ENCODE measurements around the gene ZNF141. TPM values are rescaled to one million over a fixed set of nuclear protein-coding genes. Genes with fewer than 3 reads are reported as not detected.
A peak's percentile ranks its signal among the peaks of the same experiment; 100 is the strongest.
"Not testable (repeated sequence)": the region's sequence is repeated elsewhere in the genome, so short reads cannot be mapped to it uniquely, and the experiment has no call there.

ZNF141 gene
- total RNA-seq: 10 to 100 TPM; 17.2 to 32.2 TPM

DNA sequence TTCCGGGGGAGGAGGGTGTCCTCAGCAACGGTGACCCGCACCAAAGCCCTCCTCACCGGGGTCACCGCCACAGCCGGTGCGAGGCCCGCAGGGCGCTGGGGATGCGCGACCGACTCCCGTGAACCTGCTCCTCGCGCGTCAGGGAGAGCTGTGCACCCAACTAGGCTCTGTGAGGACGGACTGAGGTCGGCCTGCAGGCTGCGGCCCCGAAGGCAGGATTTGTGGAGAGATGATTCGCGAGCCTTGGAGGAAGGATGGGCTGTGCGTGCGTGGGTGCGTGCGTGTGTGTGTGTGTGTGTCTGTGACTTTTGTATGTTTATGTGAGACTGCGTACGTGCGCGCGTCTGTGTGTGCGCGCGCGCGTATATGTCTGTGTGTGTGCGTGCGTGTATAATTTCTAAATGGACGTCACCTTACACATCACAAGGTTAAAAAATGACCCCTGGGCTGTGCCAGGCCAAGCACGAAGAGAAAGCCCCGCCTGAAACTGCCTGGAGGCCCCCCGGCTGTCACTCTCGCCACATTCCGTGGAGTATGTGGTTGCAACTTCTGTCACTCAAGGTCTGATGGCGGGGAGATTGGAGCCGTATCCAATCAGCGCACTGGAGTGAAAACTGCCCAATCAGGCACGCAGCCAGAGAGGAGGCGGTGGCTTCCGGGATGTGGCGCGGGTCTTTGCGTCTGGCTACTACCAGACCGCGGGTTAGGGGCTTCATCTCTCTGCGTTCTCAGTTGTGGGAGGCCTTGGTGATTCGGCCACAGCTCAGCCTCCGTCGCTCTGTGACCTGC, at the start of gene ZNF141:
ZNF141 (plus strand) TSS at position 672 of the 789 bp plus-strand sequence. CDS start 170 bp downstream, outside the sequence.
- WGBS: under 1% methylated on average over 51 of the region's 59 CpGs

DNA sequence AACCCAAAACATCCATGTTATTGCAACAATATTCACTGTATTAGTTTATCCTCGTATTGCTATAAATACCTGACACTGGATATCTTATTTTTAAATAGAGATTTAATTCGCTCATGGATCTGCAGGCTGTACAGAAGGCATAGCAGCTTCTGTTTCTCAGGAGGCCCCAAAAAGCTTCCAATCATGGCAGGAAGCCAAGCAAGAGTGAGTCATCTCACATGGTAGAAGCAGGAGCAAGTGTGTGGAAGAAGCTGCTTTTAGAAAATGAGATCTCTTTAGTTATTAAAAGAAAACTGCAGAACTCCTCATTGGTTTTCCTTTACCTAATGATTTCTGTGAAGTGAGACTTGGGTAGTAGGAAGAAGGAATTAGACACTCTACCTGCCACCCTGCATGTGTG, 48.7 kb upstream of the ZNF141 start:
- TF ChIP-seq, protein P1, sequence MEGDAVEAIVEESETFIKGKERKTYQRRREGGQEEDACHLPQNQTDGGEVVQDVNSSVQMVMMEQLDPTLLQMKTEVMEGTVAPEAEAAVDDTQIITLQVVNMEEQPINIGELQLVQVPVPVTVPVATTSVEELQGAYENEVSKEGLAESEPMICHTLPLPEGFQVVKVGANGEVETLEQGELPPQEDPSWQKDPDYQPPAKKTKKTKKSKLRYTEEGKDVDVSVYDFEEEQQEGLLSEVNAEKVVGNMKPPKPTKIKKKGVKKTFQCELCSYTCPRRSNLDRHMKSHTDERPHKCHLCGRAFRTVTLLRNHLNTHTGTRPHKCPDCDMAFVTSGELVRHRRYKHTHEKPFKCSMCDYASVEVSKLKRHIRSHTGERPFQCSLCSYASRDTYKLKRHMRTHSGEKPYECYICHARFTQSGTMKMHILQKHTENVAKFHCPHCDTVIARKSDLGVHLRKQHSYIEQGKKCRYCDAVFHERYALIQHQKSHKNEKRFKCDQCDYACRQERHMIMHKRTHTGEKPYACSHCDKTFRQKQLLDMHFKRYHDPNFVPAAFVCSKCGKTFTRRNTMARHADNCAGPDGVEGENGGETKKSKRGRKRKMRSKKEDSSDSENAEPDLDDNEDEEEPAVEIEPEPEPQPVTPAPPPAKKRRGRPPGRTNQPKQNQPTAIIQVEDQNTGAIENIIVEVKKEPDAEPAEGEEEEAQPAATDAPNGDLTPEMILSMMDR (IDR thresholded peaks at IDR 0.05): no peak
- TF ChIP-seq POLR2A (IDR thresholded peaks at IDR 0.05) (no peak), POLR2AphosphoS5 (IDR thresholded peaks at IDR 0.05) (no peak)
- no peak for DNase-seq (ENCODE audit: low spot score)
- H3K9me3 ChIP-seq: no peaks in the 10 kb centered on the region
- intact Hi-C loops (cut with DNase I): no loop called here
- H3K4me1 ChIP-seq (replicated peaks): no peaks in the 10 kb centered on the region
- H3K4me3 ChIP-seq: no peak overlapping the region
- H3K27me3 ChIP-seq (replicated peaks; ENCODE audit: insufficient read depth): no peaks in the 10 kb centered on the region
- no peaks in the 10 kb centered on the region for H3K36me3 ChIP-seq
- no peak overlapping the region for H3K27ac ChIP-seq
- WGBS: 100% methylated on average over 2 of the region's 2 CpGs

More for the DNA sequence above, at the start of gene ZNF141:
- H3K4me1 ChIP-seq (replicated peaks): no peaks in the 10 kb centered on the region
- no peaks in the 10 kb centered on the region for H3K9me3 ChIP-seq
- peak within 1 kb of the TSS; percentile 89 to 91 for H3K27ac ChIP-seq
- H3K4me3 ChIP-seq: peak within 1 kb of the TSS; percentile 82 to 83
- DNase-seq (ENCODE audit: low spot score): peak; percentile 98
- no peaks in the 10 kb centered on the region for H3K36me3 ChIP-seq
- intact Hi-C loops (cut with DNase I): loop anchor here (10.0 kb wide), 1 partner anchor 337 kb away; the partner anchor contains the start of genes ATP5ME and MYL5
- TF ChIP-seq POLR2AphosphoS5 (IDR thresholded peaks at IDR 0.05) (peak; percentile 96), POLR2A (IDR thresholded peaks at IDR 0.05) (peak; percentile 57)
- TF ChIP-seq, protein P1 (IDR thresholded peaks at IDR 0.05): peak in 1 of 4 experiments; percentile 4
- H3K27me3 ChIP-seq (replicated peaks; ENCODE audit: insufficient read depth): no peaks in the 10 kb centered on the region

DNA sequence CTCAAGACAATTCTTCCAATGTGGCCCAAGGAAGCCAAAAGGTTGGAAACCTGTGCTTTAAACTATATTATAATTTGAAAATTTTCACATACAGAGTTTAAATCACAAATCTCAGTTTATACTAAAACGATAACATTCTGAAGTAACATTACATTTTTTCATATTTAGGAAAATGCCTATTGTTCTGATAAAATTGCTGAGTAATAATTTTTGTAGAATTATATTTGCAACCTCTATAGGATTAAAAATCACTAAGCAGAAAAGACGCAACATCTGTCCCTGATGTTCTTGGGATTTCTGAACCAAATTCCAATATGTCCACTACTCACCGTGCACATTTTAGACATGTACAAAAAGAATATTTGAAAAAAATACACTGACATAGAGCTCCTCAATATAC, 42.9 kb upstream of the ZNF141 start:
- no peak overlapping the region for H3K4me3 ChIP-seq
- no peaks in the 10 kb centered on the region for H3K4me1 ChIP-seq (replicated peaks)
- no peak overlapping the region for H3K27ac ChIP-seq
- H3K36me3 ChIP-seq: no peaks in the 10 kb centered on the region
- TF ChIP-seq, protein P1 (IDR thresholded peaks at IDR 0.05): no peak
- TF ChIP-seq POLR2A (IDR thresholded peaks at IDR 0.05): no peak
- no peak for TF ChIP-seq POLR2AphosphoS5 (IDR thresholded peaks at IDR 0.05)
- DNase-seq (ENCODE audit: low spot score): no peak
- no peaks in the 10 kb centered on the region for H3K9me3 ChIP-seq
- 94% methylated on average over 3 of the region's 3 CpGs for WGBS
- H3K27me3 ChIP-seq (replicated peaks; ENCODE audit: insufficient read depth): no peaks in the 10 kb centered on the region
- intact Hi-C loops (cut with DNase I): no loop called here

GRCh38 chr4:302381-302780, 35.2 kb upstream of the ZNF141 start:
- TF ChIP-seq, protein P1 (IDR thresholded peaks at IDR 0.05): no peak
- TF ChIP-seq POLR2AphosphoS5 (IDR thresholded peaks at IDR 0.05) (no peak), POLR2A (IDR thresholded peaks at IDR 0.05) (no peak)
- no peaks in the 10 kb centered on the region for H3K4me1 ChIP-seq (replicated peaks)

GRCh38 chr4:304516-304915, 33.1 kb upstream of the ZNF141 start:
- intact Hi-C loops (cut with DNase I); H3K36me3 ChIP-seq; H3K27ac ChIP-seq; H3K27me3 ChIP-seq (replicated peaks; ENCODE audit: insufficient read depth); H3K9me3 ChIP-seq; DNase-seq (ENCODE audit: low spot score); H3K4me1 ChIP-seq (replicated peaks): not testable (repeated sequence)
- H3K4me3 ChIP-seq: peak overlapping the region in 1 of 2 donors; percentile 30
- 13% methylated on average over 20 of the region's 20 CpGs for WGBS

More at GRCh38 chr4:302381-302780, 35.2 kb upstream of the ZNF141 start:
- 92% methylated on average over 4 of the region's 4 CpGs for WGBS
- no peak for DNase-seq (ENCODE audit: low spot score)
- Histone ChIP-seq H3K4me3 (no peak overlapping the region), H3K36me3 (no peaks in the 10 kb centered on the region), H3K27ac (no peak overlapping the region), H3K27me3 (replicated peaks; ENCODE audit: insufficient read depth) (no peaks in the 10 kb centered on the region), H3K9me3 (no peaks in the 10 kb centered on the region)
- intact Hi-C loops (cut with DNase I): no loop called here

Measured in prostate gland (tissue), 2 donors.